ENCODE results near the gene FHOD3.

DNA sequence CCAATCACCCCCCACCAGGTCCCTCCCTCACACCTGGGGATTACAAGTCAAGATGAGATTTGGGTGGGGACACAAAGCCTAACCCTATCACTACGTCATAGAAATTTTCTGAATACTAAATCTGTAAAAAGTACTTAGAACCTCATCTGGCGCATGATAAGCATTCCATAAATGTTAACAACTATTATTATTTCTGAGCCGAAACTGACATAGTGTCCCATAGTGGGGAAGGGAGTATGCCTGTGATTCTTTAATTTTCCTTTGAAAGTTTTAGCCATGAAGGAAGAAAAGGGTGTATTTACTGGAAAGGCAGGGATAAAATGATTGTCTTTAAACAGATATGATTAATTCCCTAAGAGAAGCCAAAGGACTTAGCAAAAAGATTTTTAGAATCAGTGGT lies 71.4 kb downstream of the FHOD3 start:
- TF ChIP-seq, protein P1, sequence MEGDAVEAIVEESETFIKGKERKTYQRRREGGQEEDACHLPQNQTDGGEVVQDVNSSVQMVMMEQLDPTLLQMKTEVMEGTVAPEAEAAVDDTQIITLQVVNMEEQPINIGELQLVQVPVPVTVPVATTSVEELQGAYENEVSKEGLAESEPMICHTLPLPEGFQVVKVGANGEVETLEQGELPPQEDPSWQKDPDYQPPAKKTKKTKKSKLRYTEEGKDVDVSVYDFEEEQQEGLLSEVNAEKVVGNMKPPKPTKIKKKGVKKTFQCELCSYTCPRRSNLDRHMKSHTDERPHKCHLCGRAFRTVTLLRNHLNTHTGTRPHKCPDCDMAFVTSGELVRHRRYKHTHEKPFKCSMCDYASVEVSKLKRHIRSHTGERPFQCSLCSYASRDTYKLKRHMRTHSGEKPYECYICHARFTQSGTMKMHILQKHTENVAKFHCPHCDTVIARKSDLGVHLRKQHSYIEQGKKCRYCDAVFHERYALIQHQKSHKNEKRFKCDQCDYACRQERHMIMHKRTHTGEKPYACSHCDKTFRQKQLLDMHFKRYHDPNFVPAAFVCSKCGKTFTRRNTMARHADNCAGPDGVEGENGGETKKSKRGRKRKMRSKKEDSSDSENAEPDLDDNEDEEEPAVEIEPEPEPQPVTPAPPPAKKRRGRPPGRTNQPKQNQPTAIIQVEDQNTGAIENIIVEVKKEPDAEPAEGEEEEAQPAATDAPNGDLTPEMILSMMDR (IDR thresholded peaks at IDR 0.05), result no peak
- no peak for TF ChIP-seq POLR2A (IDR thresholded peaks at IDR 0.05)
